Panc1 (cell line): Measurements from ENCODE around the gene FAM83E. TPM values are rescaled to one million over a fixed set of nuclear protein-coding genes. Genes with fewer than 3 reads are reported as not detected.

ENCODE experiments used
- ATAC-seq: fragments of 200-7000 bp; cut with Tn5 transposase; 2 replicates; pipeline ENCODE4 v1.9.1; 2020; ENCODE audit warnings: mild to moderate bottlenecking, moderate library complexity
- BruUV-seq: library from RNA; stranded (reverse); fragments of 400-500 nt; replicated peaks from 2 replicates; lab custom pipeline; 2021; lab: Mats Ljungman, UMichigan
- CTCF ChIA-PET: fragments of 300-600 bp; sonication (Branson Sonifier 250); formaldehyde crosslinking; loops from one replicate; lab custom pipeline; 2022; ENCODE audit warnings: antibody characterized with exemption; lab: Charles Lee
- POLR2A ChIA-PET: fragments of 300-600 bp; sonication (Branson Sonifier 250); formaldehyde crosslinking; loops from one replicate; lab custom pipeline; 2022; ENCODE audit warnings: antibody characterized with exemption; lab: Charles Lee
- DNase-seq: peaks from one replicate; pipeline ENCODE4 v3.0.0-alpha.2; 2010; ENCODE audit warnings: low read depth, low spot score
- H3K27ac ChIP-seq: 2 replicates; pipeline ENCODE4 v1.5.1; 2011; ENCODE audit warnings: mild to moderate bottlenecking, low read length, inconsistent platforms
- H3K27me3 ChIP-seq: fragments of 200-500 bp; sonication (Bioruptor generic); 2 replicates; pipeline ENCODE4 v1.6.0; 2014; ENCODE audit warnings: low read length, inconsistent platforms; ENCODE audit not compliant: control insufficient read depth, insufficient read depth
- H3K36me3 ChIP-seq: fragments of 200-500 bp; sonication (Bioruptor generic); 2 replicates; pipeline ENCODE4 v1.5.1; 2014; ENCODE audit warnings: inconsistent platforms, mild to moderate bottlenecking, low read length, moderate library complexity; ENCODE audit not compliant: control insufficient read depth, insufficient read depth
- H3K4me1 ChIP-seq: 2 replicates; pipeline ENCODE4 v1.5.1; 2011; ENCODE audit warnings: inconsistent platforms, mild to moderate bottlenecking, low read length, moderate library complexity; ENCODE audit not compliant: control insufficient read depth, insufficient read depth
- H3K4me3 ChIP-seq, 2 experiments: 2 replicates each; pipeline ENCODE4 v1.5.1; 2011 to 2012; ENCODE audit warnings: low read depth in 2 of 2, low read length in 2 of 2, mild to moderate bottlenecking in 2 of 2, inconsistent platforms in 1 of 2, moderate library complexity in 1 of 2
- H3K9me3 ChIP-seq: fragments of 200-500 bp; sonication (Bioruptor generic); 2 replicates; pipeline ENCODE4 v1.5.1; 2014; ENCODE audit warnings: low read depth, mild to moderate bottlenecking, inconsistent platforms, low read length, moderate library complexity; ENCODE audit not compliant: control insufficient read depth, insufficient read depth
- POLR2AphosphoS5 ChIP-seq: IDR thresholded peaks from 2 replicates; pipeline ENCODE4 v1.6.1; 2012; ENCODE audit warnings: mild to moderate bottlenecking, low read depth, low read length, moderate library complexity
- SIN3A ChIP-seq: IDR thresholded peaks from 2 replicates; pipeline ENCODE4 v1.6.1; 2012; ENCODE audit warnings: low read depth, mild to moderate bottlenecking, low read length, moderate library complexity, borderline replicate concordance; ENCODE audit not compliant: insufficient read depth
- TCF7L2 ChIP-seq: IDR thresholded peaks from 2 replicates; pipeline ENCODE4 v1.6.1; 2011; ENCODE audit warnings: mild to moderate bottlenecking, low read depth, low read length, inconsistent platforms
- in situ Hi-C: cut with HindIII; loops from 2 replicates; pipeline ENCODE4 v1.10.0; 2016; ENCODE audit warnings: low sequenced_read_pairs, low pct_unique_long_range_greater_than_20kb
- intact Hi-C: fragments of 100-400 bp; cut with micrococcal nuclease; formaldehyde crosslinking; loops from one replicate; pipeline ENCODE4 v1.10.0; 2022; ENCODE audit not compliant: unreplicated experiment
- total RNA-seq: library from RNA; stranded (reverse); gene quantifications from one replicate; pipeline ENCODE4 v1.2.1, GENCODE V29; 2021; ENCODE audit not compliant: unreplicated experiment
- TF ChIP-seq, protein P1 (sequence below): fragments of 450-650 bp; IDR thresholded peaks from 2 replicates; pipeline ENCODE4 v1.5.1; 2017; ENCODE audit warnings: mild to moderate bottlenecking
- TF ChIP-seq, protein P2 (sequence below), 2 experiments: IDR thresholded peaks; 2 replicates each; pipeline ENCODE4 v1.6.1; 2011 to 2012; ENCODE audit warnings: low read depth in 2 of 2, control low read depth in 1 of 2, low read length in 1 of 2, mild to moderate bottlenecking in 1 of 2, moderate library complexity in 1 of 2; ENCODE audit not compliant: insufficient read depth in 1 of 2

FAM83E gene
- total RNA-seq, 1 experiment from 2014 or later, result 1.0 TPM

GRCh38 chr19:48654299-48655059, 39.6 kb upstream of the FAM83E start:
- no peaks in the 10 kb centered on the region for H3K36me3 ChIP-seq
- H3K27me3 ChIP-seq, result no peaks in the 10 kb centered on the region
- TF ChIP-seq, protein P1, sequence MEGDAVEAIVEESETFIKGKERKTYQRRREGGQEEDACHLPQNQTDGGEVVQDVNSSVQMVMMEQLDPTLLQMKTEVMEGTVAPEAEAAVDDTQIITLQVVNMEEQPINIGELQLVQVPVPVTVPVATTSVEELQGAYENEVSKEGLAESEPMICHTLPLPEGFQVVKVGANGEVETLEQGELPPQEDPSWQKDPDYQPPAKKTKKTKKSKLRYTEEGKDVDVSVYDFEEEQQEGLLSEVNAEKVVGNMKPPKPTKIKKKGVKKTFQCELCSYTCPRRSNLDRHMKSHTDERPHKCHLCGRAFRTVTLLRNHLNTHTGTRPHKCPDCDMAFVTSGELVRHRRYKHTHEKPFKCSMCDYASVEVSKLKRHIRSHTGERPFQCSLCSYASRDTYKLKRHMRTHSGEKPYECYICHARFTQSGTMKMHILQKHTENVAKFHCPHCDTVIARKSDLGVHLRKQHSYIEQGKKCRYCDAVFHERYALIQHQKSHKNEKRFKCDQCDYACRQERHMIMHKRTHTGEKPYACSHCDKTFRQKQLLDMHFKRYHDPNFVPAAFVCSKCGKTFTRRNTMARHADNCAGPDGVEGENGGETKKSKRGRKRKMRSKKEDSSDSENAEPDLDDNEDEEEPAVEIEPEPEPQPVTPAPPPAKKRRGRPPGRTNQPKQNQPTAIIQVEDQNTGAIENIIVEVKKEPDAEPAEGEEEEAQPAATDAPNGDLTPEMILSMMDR, result no peak
- TF ChIP-seq SIN3A (no peak), POLR2AphosphoS5 (no peak), TCF7L2 (no peak)
- TF ChIP-seq, protein P2, sequence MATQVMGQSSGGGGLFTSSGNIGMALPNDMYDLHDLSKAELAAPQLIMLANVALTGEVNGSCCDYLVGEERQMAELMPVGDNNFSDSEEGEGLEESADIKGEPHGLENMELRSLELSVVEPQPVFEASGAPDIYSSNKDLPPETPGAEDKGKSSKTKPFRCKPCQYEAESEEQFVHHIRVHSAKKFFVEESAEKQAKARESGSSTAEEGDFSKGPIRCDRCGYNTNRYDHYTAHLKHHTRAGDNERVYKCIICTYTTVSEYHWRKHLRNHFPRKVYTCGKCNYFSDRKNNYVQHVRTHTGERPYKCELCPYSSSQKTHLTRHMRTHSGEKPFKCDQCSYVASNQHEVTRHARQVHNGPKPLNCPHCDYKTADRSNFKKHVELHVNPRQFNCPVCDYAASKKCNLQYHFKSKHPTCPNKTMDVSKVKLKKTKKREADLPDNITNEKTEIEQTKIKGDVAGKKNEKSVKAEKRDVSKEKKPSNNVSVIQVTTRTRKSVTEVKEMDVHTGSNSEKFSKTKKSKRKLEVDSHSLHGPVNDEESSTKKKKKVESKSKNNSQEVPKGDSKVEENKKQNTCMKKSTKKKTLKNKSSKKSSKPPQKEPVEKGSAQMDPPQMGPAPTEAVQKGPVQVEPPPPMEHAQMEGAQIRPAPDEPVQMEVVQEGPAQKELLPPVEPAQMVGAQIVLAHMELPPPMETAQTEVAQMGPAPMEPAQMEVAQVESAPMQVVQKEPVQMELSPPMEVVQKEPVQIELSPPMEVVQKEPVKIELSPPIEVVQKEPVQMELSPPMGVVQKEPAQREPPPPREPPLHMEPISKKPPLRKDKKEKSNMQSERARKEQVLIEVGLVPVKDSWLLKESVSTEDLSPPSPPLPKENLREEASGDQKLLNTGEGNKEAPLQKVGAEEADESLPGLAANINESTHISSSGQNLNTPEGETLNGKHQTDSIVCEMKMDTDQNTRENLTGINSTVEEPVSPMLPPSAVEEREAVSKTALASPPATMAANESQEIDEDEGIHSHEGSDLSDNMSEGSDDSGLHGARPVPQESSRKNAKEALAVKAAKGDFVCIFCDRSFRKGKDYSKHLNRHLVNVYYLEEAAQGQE (IDR thresholded peaks at IDR 0.05; ENCODE audit: insufficient read depth in 1 of 2, low read depth in 2 of 2, low read length in 1 of 2), result no peak
- in situ Hi-C loops (no loop called here), intact Hi-C loops (no loop called here)
- H3K4me1 ChIP-seq, result no peaks in the 10 kb centered on the region
- ATAC-seq (no peak), DNase-seq (no peak)
- no TSS peak for BruUV-seq
- CTCF ChIA-PET, result no interaction called here
- no peak overlapping the region for H3K4me3 ChIP-seq
- POLR2A ChIA-PET, result no interaction called here
- H3K27ac ChIP-seq, result no peak overlapping the region
- H3K9me3 ChIP-seq, result no peaks in the 10 kb centered on the region

GRCh38 chr19:48651683-48652048, 36.8 kb upstream of the FAM83E start:
- in situ Hi-C loops (no loop called here), intact Hi-C loops (no loop called here)
- no peaks in the 10 kb centered on the region for H3K36me3 ChIP-seq
- no peak overlapping the region for H3K4me3 ChIP-seq
- H3K9me3 ChIP-seq, result no peaks in the 10 kb centered on the region
- no peak overlapping the region for H3K27ac ChIP-seq
- TF ChIP-seq TCF7L2 (no peak), SIN3A (no peak), POLR2AphosphoS5 (no peak)
- TF ChIP-seq, protein P2 (IDR thresholded peaks at IDR 0.05; ENCODE audit: insufficient read depth in 1 of 2, low read depth in 2 of 2, low read length in 1 of 2), result no peak
- TF ChIP-seq, protein P1, result no peak
- BruUV-seq, result no TSS peak
- CTCF ChIA-PET, result no interaction called here
- no peaks in the 10 kb centered on the region for H3K27me3 ChIP-seq
- H3K4me1 ChIP-seq, result peaks cover 2% of the 10 kb centered on the region; the same call in 1 of the 2 replicates
- DNase-seq (no peak), ATAC-seq (no peak)
- POLR2A ChIA-PET, result interaction anchor here (0.6 kb wide), 1 partner anchor 120 kb away, joined by 5 read pairs; no protein-coding TSS in a partner anchor
